Measurements from ENCODE around the gene CEBPA.
"Not testable (repeated sequence)": the region's sequence is repeated elsewhere in the genome, so short reads cannot be mapped to it uniquely, and the experiment has no call there.

The CEBPA gene

GRCh38 chr19:33339016-33339984 lies 37.0 kb upstream of the CEBPA start:
- Mint-ChIP-seq H3K27ac (ENCODE audit: low read depth) (no peak overlapping the region), H3K9me3 (no peaks in the 10 kb centered on the region), H3K36me3 (ENCODE audit: insufficient read depth) (no peaks in the 10 kb centered on the region), H3K4me3 (no peak overlapping the region), H3K27me3 (peaks cover 58% of the 10 kb centered on the region), H3K4me1 (no peaks in the 10 kb centered on the region)
- no peak for ATAC-seq (replicated peaks; ENCODE audit: extremely low read depth, poor library complexity, severe bottlenecking)
- no peak for DNase-seq (ENCODE audit: low spot score in 2 of 2)

- ATAC-seq (replicated peaks; ENCODE audit: extremely low read depth, poor library complexity, severe bottlenecking): no peak
- no peak for DNase-seq (ENCODE audit: low spot score in 2 of 2)
- Mint-ChIP-seq H3K27me3 (peaks cover 32% of the 10 kb centered on the region), H3K36me3 (ENCODE audit: insufficient read depth) (no peaks in the 10 kb centered on the region), H3K4me1 (no peaks in the 10 kb centered on the region), H3K27ac (ENCODE audit: low read depth) (no peak overlapping the region), H3K9me3 (no peaks in the 10 kb centered on the region), H3K4me3 (no peak overlapping the region)
Observed at GRCh38 chr19:33335446-33335845, 33.1 kb upstream of the CEBPA start.

- Mint-ChIP-seq H3K36me3 (ENCODE audit: insufficient read depth) (no peaks in the 10 kb centered on the region), H3K4me1 (no peaks in the 10 kb centered on the region), H3K27me3 (peaks cover 34% of the 10 kb centered on the region), H3K4me3 (no peak overlapping the region), H3K9me3 (no peaks in the 10 kb centered on the region), H3K27ac (ENCODE audit: low read depth) (no peak overlapping the region)
- DNase-seq (ENCODE audit: low spot score in 2 of 2) (no peak), ATAC-seq (replicated peaks; ENCODE audit: extremely low read depth, poor library complexity, severe bottlenecking) (no peak)
Observed at GRCh38 chr19:33334271-33334670, 31.9 kb upstream of the CEBPA start.

- Mint-ChIP-seq H3K36me3 (ENCODE audit: insufficient read depth) (no peaks in the 10 kb centered on the region), H3K4me3 (no peak overlapping the region), H3K27ac (ENCODE audit: low read depth) (no peak overlapping the region), H3K27me3 (peaks cover 34% of the 10 kb centered on the region), H3K9me3 (no peaks in the 10 kb centered on the region), H3K4me1 (no peaks in the 10 kb centered on the region)
- ATAC-seq (replicated peaks; ENCODE audit: extremely low read depth, poor library complexity, severe bottlenecking) (no peak), DNase-seq (ENCODE audit: low spot score in 2 of 2) (no peak)
Observed at GRCh38 chr19:33333642-33334041, 31.3 kb upstream of the CEBPA start.

GRCh38 chr19:33333151-33333550 lies 30.8 kb upstream of the CEBPA start:
- H3K27ac Mint-ChIP-seq (ENCODE audit: low read depth): no peak overlapping the region
- no peak for ATAC-seq (replicated peaks; ENCODE audit: extremely low read depth, poor library complexity, severe bottlenecking)
- H3K9me3 Mint-ChIP-seq: no peaks in the 10 kb centered on the region
- no peak for DNase-seq (ENCODE audit: low spot score in 2 of 2)
- no peak overlapping the region for H3K4me3 Mint-ChIP-seq
- peaks cover 36% of the 10 kb centered on the region for H3K27me3 Mint-ChIP-seq
- no peaks in the 10 kb centered on the region for H3K36me3 Mint-ChIP-seq (ENCODE audit: insufficient read depth)
- no peaks in the 10 kb centered on the region for H3K4me1 Mint-ChIP-seq

- Mint-ChIP-seq H3K27me3 (peaks cover 37% of the 10 kb centered on the region), H3K9me3 (no peaks in the 10 kb centered on the region), H3K27ac (ENCODE audit: low read depth) (no peak overlapping the region), H3K4me3 (no peak overlapping the region), H3K4me1 (no peaks in the 10 kb centered on the region), H3K36me3 (ENCODE audit: insufficient read depth) (no peaks in the 10 kb centered on the region)
- no peak for DNase-seq (ENCODE audit: low spot score in 2 of 2)
- ATAC-seq (replicated peaks; ENCODE audit: extremely low read depth, poor library complexity, severe bottlenecking): no peak
Observed at GRCh38 chr19:33332248-33332647, 29.9 kb upstream of the CEBPA start.

- peak overlapping the region; percentile 9 for H3K27ac Mint-ChIP-seq (ENCODE audit: low read depth)
- H3K4me1 Mint-ChIP-seq: no peaks in the 10 kb centered on the region
- no peaks in the 10 kb centered on the region for H3K36me3 Mint-ChIP-seq (ENCODE audit: insufficient read depth)
- no peak overlapping the region for H3K4me3 Mint-ChIP-seq
- ATAC-seq (replicated peaks; ENCODE audit: extremely low read depth, poor library complexity, severe bottlenecking) (no peak), DNase-seq (ENCODE audit: low spot score in 2 of 2) (no peak)
- H3K9me3 Mint-ChIP-seq: no peaks in the 10 kb centered on the region
- H3K27me3 Mint-ChIP-seq: peaks cover 37% of the 10 kb centered on the region
Observed at GRCh38 chr19:33329736-33330135, 27.4 kb upstream of the CEBPA start.

GRCh38 chr19:33329060-33329459 lies 26.7 kb upstream of the CEBPA start:
- ATAC-seq (replicated peaks; ENCODE audit: extremely low read depth, poor library complexity, severe bottlenecking) (no peak), DNase-seq (ENCODE audit: low spot score in 2 of 2) (no peak)
- Mint-ChIP-seq H3K27ac (ENCODE audit: low read depth) (peak overlapping the region; percentile 9), H3K4me1 (no peaks in the 10 kb centered on the region), H3K27me3 (peaks cover 37% of the 10 kb centered on the region), H3K4me3 (no peak overlapping the region), H3K36me3 (ENCODE audit: insufficient read depth) (no peaks in the 10 kb centered on the region), H3K9me3 (no peaks in the 10 kb centered on the region)

- Mint-ChIP-seq H3K9me3 (no peaks in the 10 kb centered on the region), H3K4me1 (no peaks in the 10 kb centered on the region), H3K4me3 (no peak overlapping the region), H3K27me3 (peaks cover 28% of the 10 kb centered on the region), H3K27ac (ENCODE audit: low read depth) (no peak overlapping the region), H3K36me3 (ENCODE audit: insufficient read depth) (no peaks in the 10 kb centered on the region)
- DNase-seq (ENCODE audit: low spot score in 2 of 2): no peak
- no peak for ATAC-seq (replicated peaks; ENCODE audit: extremely low read depth, poor library complexity, severe bottlenecking)
Observed at GRCh38 chr19:33325920-33326319, 23.6 kb upstream of the CEBPA start.

- no peak overlapping the region for H3K27ac Mint-ChIP-seq (ENCODE audit: low read depth)
- no peak for DNase-seq (ENCODE audit: low spot score in 2 of 2)
- H3K4me1 Mint-ChIP-seq: no peaks in the 10 kb centered on the region
- ATAC-seq (replicated peaks; ENCODE audit: extremely low read depth, poor library complexity, severe bottlenecking): no peak
- H3K27me3 Mint-ChIP-seq: peaks cover 16% of the 10 kb centered on the region
- H3K4me3 Mint-ChIP-seq: no peak overlapping the region
- no peaks in the 10 kb centered on the region for H3K36me3 Mint-ChIP-seq (ENCODE audit: insufficient read depth)
- H3K9me3 Mint-ChIP-seq: no peaks in the 10 kb centered on the region
Observed at GRCh38 chr19:33324628-33325027, 22.3 kb upstream of the CEBPA start.

GRCh38 chr19:33323093-33323820 lies 20.9 kb upstream of the CEBPA start:
- H3K27ac Mint-ChIP-seq (ENCODE audit: low read depth): no peak overlapping the region
- ATAC-seq (replicated peaks; ENCODE audit: extremely low read depth, poor library complexity, severe bottlenecking) (no peak), DNase-seq (ENCODE audit: low spot score in 2 of 2) (no peak)
- no peaks in the 10 kb centered on the region for H3K36me3 Mint-ChIP-seq (ENCODE audit: insufficient read depth)
- H3K4me3 Mint-ChIP-seq: no peak overlapping the region
- H3K4me1 Mint-ChIP-seq: no peaks in the 10 kb centered on the region
- H3K9me3 Mint-ChIP-seq: no peaks in the 10 kb centered on the region
- H3K27me3 Mint-ChIP-seq: peaks cover 2% of the 10 kb centered on the region

GRCh38 chr19:33320636-33321035 lies 18.3 kb upstream of the CEBPA start:
- ATAC-seq (replicated peaks; ENCODE audit: extremely low read depth, poor library complexity, severe bottlenecking) (no peak), DNase-seq (ENCODE audit: low spot score in 2 of 2) (no peak)
- H3K36me3 Mint-ChIP-seq (ENCODE audit: insufficient read depth): no peaks in the 10 kb centered on the region
- H3K27me3 Mint-ChIP-seq: peaks cover 12% of the 10 kb centered on the region
- no peak overlapping the region for H3K27ac Mint-ChIP-seq (ENCODE audit: low read depth)
- H3K4me1 Mint-ChIP-seq: no peaks in the 10 kb centered on the region
- H3K9me3 Mint-ChIP-seq: no peaks in the 10 kb centered on the region
- H3K4me3 Mint-ChIP-seq: no peak overlapping the region

GRCh38 chr19:33317991-33318390 lies 15.7 kb upstream of the CEBPA start:
- H3K27ac Mint-ChIP-seq (ENCODE audit: low read depth); H3K4me1 Mint-ChIP-seq; DNase-seq (ENCODE audit: low spot score in 2 of 2); ATAC-seq (replicated peaks; ENCODE audit: extremely low read depth, poor library complexity, severe bottlenecking); H3K4me3 Mint-ChIP-seq; H3K36me3 Mint-ChIP-seq (ENCODE audit: insufficient read depth); H3K9me3 Mint-ChIP-seq: not testable (repeated sequence)
- H3K27me3 Mint-ChIP-seq: peaks cover 12% of the 10 kb centered on the region
